ENCODE measurements around the gene CCDC187. TPM values are rescaled to one million over a fixed set of nuclear protein-coding genes. Genes with fewer than 3 reads are reported as not detected.

CCDC187 gene
- total and polyA plus RNA-seq, 2 experiments from 2014 or later, result 0.13 to 1.3 TPM

DNA sequence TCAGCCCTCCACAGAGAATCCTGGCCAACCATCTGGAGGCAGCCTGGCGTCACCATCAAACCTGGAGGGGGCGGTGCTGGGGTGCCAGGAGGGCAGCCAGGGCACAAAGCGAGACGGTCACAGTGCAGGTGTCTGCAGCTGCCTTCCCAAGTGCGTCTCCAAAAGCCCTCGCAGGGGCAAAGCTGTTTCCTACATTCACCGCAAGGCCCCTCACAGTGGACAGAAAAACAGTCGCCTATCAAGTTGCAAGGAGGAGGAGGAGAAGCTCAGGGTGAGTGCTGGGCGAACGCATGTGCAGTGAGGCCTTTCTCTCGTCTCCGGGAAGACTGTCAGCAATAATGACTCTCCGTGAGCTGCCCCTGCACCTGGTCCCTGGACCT, 81.0 kb downstream of the CCDC187 start:
- H3K9me3 ChIP-seq (ENCODE audit: low read depth), result no peaks in the 10 kb centered on the region
- no peaks in the 10 kb centered on the region for H3K4me1 ChIP-seq (ENCODE audit: low read depth)
- TF ChIP-seq, protein P1, sequence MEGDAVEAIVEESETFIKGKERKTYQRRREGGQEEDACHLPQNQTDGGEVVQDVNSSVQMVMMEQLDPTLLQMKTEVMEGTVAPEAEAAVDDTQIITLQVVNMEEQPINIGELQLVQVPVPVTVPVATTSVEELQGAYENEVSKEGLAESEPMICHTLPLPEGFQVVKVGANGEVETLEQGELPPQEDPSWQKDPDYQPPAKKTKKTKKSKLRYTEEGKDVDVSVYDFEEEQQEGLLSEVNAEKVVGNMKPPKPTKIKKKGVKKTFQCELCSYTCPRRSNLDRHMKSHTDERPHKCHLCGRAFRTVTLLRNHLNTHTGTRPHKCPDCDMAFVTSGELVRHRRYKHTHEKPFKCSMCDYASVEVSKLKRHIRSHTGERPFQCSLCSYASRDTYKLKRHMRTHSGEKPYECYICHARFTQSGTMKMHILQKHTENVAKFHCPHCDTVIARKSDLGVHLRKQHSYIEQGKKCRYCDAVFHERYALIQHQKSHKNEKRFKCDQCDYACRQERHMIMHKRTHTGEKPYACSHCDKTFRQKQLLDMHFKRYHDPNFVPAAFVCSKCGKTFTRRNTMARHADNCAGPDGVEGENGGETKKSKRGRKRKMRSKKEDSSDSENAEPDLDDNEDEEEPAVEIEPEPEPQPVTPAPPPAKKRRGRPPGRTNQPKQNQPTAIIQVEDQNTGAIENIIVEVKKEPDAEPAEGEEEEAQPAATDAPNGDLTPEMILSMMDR (IDR thresholded peaks at IDR 0.05; ENCODE audit: low read depth, low read length), result no peak
- no peaks in the 10 kb centered on the region for H3K27me3 ChIP-seq
- no peak for DNase-seq (ENCODE audit: low read depth in 1 of 2, low spot score in 1 of 2)
- no peak overlapping the region for H3K27ac ChIP-seq
- H3K36me3 ChIP-seq, result no peaks in the 10 kb centered on the region
- H3K4me3 ChIP-seq, result no peak overlapping the region

DNA sequence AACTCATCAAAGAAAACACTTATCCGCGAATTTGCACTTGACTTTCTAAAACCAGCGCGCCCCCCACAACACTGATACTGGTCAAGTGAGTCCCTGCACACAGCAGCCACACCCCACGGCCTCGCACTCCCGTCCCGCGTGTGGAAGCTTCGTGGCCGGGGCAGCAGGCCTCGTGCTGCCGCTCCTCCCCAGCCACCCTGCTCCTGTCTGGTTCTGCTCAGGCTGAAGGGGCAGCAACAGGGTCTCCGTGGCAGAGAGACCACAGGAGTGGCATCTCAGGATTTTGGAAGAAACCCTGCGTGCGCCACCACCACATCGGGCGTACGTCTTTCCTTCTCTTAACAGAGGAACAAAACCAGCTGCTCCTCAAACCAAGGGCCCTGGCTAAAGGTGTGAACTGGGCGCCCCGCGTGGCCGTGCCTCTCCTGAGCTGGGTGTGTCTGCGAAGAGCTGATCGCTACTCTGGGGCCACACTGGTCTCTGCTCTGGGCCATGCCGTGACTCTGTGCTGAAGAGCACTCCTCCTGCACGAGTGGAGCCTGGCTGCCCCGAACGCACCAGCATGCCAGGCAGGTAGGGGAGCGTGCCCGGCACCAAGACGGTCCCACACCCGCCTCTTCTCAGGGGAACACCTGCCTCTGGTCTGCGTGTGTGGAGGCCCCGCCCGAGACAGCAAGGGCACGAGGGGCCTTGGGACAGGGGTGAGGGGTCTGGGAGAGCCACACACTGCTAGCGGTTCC, 81.6 kb downstream of the CCDC187 start:
- H3K4me3 ChIP-seq, result no peak overlapping the region

DNA sequence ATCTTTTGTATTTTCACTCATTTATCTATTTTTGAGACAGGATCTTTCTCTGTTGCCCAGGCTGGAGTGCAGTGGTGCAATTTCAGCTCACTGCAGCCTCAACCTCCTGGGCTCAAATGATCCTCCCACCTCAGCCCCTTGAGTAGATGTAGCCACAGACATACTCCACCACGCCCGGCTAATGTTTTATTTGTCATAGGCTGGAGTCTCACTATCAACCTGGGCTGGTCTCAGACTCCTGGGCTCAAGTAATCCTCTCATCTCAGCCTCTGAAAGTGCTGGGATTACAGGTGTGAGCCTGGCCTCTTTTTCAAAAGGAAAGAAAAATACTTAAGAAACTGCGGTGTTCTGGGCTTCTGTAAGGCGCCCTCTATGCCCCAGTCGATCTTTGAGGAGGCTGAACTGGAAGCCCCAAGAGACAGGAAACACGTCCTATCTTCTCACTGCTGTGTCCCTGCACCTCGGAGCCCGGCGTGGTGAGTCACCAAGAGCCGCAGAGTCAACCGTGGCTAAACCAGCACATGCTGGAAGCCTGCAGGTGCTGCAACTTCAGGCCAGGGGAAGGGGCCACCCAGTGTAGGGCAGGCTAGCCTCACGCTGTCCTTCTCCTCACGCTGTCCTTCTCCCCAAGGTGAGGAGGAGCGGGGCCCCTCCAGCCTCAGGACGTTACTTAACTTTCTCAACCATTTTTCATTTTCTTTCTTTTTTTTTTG, 83.7 kb downstream of the CCDC187 start:
- H3K4me3 ChIP-seq, result no peak overlapping the region
- no peaks in the 10 kb centered on the region for H3K27me3 ChIP-seq
- no peaks in the 10 kb centered on the region for H3K36me3 ChIP-seq
- no peaks in the 10 kb centered on the region for H3K4me1 ChIP-seq (ENCODE audit: low read depth)
- TF ChIP-seq, protein P1 (IDR thresholded peaks at IDR 0.05; ENCODE audit: low read depth, low read length), result no peak
- H3K9me3 ChIP-seq (ENCODE audit: low read depth), result no peaks in the 10 kb centered on the region
- no peak overlapping the region for H3K27ac ChIP-seq
- peak in 1 of 2 donors; percentile 41 for DNase-seq (ENCODE audit: low read depth in 1 of 2, low spot score in 1 of 2)

More for the DNA sequence above, 81.6 kb downstream of the CCDC187 start:
- no peaks in the 10 kb centered on the region for H3K27me3 ChIP-seq
- no peak for DNase-seq (ENCODE audit: low read depth in 1 of 2, low spot score in 1 of 2)
- no peak overlapping the region for H3K27ac ChIP-seq
- TF ChIP-seq, protein P1 (IDR thresholded peaks at IDR 0.05; ENCODE audit: low read depth, low read length), result no peak
- no peaks in the 10 kb centered on the region for H3K4me1 ChIP-seq (ENCODE audit: low read depth)
- no peaks in the 10 kb centered on the region for H3K36me3 ChIP-seq
- no peaks in the 10 kb centered on the region for H3K9me3 ChIP-seq (ENCODE audit: low read depth)

DNA sequence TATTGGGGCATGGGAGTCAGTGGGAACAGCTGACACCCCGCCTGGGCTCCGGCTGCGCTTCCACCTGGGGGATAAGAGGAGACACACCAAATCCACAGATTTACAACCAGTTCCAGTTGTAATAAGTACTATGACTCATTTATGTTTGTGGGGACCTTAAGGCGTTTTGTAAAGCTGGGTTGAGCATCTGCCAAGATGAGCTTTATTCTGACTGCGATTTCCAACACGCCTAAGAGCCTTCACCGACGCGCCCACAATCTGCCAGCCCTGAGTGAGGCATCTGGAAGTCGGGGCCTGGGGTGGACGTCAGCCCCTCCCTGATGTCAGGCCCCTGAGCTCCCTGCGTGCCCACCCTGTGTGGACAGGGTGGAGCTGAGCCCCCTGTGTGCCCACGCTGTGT, 84.6 kb downstream of the CCDC187 start:
- Histone ChIP-seq H3K9me3 (ENCODE audit: low read depth) (no peaks in the 10 kb centered on the region), H3K27me3 (no peaks in the 10 kb centered on the region), H3K4me3 (no peak overlapping the region), H3K4me1 (ENCODE audit: low read depth) (no peaks in the 10 kb centered on the region), H3K36me3 (peaks cover 3% of the 10 kb centered on the region), H3K27ac (no peak overlapping the region)
- TF ChIP-seq, protein P1 (IDR thresholded peaks at IDR 0.05; ENCODE audit: low read depth, low read length), result no peak
- peak in 1 of 2 donors; percentile 19 for DNase-seq (ENCODE audit: low read depth in 1 of 2, low spot score in 1 of 2)

DNA sequence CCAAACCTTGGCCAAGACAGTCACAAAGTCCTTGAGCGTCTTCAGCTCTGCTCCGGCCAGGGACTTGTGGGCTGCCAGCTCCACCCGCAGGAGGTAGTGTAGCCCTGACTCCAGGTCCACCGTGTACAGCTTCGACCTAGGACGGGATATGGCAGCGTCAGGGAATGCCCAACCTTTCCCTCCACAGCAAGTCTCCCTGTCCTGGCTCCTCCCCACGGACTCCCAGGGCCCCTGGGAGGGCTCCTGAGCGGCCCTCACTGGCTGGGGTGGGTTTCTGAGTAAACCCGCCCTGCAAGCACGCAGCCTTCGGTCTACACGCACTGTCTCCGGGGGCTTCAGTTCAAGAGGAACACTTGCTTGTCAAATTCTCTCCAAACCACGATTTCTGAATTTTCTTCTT, 85.2 kb downstream of the CCDC187 start:
- Histone ChIP-seq H3K27ac (no peak overlapping the region), H3K36me3 (peaks cover 3% of the 10 kb centered on the region), H3K4me3 (no peak overlapping the region), H3K4me1 (ENCODE audit: low read depth) (no peaks in the 10 kb centered on the region), H3K9me3 (ENCODE audit: low read depth) (no peaks in the 10 kb centered on the region), H3K27me3 (no peaks in the 10 kb centered on the region)
- TF ChIP-seq, protein P1 (IDR thresholded peaks at IDR 0.05; ENCODE audit: low read depth, low read length), result no peak
- DNase-seq (ENCODE audit: low read depth in 1 of 2, low spot score in 1 of 2), result no peak

Data from cardiac muscle cell (in vitro differentiated cells and primary cell).